Esophagus mucosa (tissue), 1 donor: ENCODE data around the gene IL7R. TPM values are rescaled to one million over a fixed set of nuclear protein-coding genes. Genes with fewer than 3 reads are reported as not detected.

Experiments
- ATAC-seq: fragments of 200-7000 bp; cut with Tn5 transposase; one replicate; pipeline ENCODE4 v1.9.1; 2020
- total RNA-seq: library from RNA; stranded (reverse); gene quantifications from one replicate; pipeline ENCODE4 v1.2.4, GENCODE V29; 2023
- donor health status: DM: yes; HTN: yes; CAD: no.

Gene IL7R
- total RNA-seq: 1.7 TPM

- ATAC-seq: peak; percentile 28
Observed at GRCh38 chr5:35856765-35857351, at the start of gene IL7R. TSS of gene IL7R (plus strand) at chr5:35856891. CDS start at chr5:35856978, 87 bp downstream.

DNA sequence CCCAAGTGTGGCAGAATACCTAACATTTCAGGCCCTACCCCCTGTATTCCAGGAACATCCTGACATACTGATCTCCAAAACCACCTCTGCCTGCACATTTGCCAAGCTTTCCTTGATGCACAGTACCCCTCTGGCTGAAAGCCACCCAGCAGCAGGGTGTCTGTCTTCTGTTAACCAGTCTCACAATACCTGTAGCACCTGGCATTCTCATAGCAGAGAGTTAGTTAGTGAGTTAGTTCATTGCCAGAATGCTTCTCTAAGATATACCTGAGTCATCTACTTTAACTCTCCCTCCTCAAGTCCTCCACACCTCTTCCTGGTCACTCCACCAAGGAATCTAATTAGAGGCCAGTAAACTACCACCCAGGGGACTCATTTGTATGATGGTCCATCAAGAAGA lies 46.1 kb upstream of the IL7R start:
- no peak for ATAC-seq

DNA sequence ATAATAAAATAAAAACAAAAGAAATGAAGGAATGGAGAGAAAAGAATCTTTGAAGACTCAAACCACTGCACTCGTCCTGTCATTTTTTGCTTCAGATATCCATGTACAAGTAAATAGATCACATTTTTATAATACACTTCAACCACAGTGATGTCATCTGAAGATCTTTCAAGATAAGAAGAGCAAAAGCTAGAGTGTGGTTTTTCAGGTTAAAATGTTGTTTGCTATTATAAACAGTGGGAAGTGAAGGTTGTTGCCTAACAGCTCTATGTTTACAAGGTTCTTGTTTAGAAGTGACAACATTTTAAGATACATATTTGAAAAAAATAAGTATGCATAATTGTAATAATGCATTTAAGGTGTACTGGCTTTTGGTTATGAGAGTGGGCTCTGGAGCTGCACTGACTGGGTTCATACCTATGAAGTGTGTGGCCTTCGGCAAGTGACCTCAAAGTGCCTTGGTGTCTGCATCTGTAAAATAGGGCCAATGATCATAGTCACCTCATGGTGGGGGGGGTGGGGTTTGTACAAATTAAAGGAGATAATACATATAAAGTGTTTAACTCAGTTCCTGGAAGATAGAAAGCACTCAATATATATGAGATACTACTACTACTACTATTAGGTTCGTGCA lies 45.5 kb upstream of the IL7R start:
- ATAC-seq: no peak

GRCh38 chr5:35813521-35813920 lies 43.2 kb upstream of the IL7R start:
- ATAC-seq: no peak

DNA sequence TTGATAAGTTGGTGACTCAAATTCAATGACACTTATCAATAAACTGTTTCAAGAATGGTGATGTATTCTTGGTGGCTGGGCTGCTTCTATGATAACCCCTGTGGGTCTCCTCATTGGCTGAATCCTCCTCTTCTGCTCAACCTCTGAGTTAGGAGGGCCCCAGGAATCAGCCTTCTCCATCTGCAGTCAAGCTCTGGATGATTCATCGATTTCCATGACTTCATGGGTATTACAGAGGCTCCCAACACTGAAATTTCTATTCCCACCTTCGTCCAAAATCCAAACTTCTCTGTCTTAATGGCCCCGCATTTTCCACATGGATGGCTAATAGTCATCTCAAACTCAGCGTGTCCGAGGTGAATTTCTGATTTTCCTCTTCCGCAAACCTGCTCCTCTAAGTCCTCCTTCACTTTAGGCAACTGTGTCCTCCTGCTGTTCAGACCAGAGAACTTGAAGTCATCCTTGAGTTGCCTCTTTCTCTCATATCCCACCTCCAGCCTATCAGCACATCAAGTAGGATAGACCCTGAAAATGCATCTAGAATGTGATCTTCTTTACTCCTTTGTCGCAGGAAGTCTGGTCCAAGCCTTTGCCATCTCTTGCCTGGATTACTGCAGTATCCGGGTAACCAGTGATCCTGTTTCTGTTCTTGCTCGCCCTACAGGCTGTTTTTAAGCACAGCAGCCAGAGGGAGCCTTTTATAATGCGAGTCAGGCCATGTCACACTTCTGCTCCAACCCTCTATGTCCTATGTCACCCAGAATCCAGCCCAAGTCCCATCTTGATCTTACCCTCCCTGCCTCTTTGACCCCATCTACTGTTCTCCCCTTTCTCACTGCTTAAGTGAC lies 41.4 kb upstream of the IL7R start:
- ATAC-seq: peak; percentile 20

- ATAC-seq: no peak
Observed at GRCh38 chr5:35816881-35817521, 39.7 kb upstream of the IL7R start.

- ATAC-seq: no peak
Observed at GRCh38 chr5:35819026-35819425, 37.7 kb upstream of the IL7R start.

DNA sequence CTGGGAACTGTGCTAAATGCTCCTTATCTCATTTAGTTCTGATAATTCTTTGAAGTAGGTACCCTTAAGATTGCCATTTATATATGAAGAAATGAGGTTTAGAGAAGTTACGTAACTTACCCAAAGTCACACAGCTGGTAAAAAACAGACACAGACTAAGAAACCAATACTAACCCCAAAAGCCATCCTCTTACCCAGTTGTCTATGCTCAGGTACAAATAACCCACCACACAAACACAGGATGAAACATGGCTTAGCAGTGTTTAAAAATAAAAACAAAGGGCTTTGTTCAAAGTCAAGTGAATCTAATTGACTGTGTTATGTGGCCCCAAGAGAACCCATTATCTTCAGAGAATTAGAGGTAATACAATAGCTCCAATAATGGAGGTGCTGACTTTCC lies 37.0 kb upstream of the IL7R start:
- ATAC-seq: no peak

DNA sequence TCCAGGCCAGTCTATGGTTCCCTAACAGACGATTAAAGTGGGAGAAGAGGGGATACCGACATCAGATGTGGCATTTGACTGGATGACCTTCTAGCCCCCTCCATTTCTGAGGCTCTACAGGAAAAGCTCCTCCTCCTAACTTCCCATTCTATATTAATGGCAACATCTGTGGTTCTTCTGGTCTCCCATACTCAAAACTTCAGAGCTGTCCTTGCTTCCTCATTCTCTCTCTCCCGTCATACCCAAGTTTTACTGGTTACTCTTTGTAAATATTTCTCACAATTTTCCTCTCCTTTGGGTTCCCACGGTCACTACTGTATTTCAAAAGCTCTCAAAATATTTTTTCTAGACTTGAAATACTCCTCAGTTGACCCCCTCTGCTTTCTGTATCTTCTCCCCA lies 36.0 kb upstream of the IL7R start:
- ATAC-seq: no peak

GRCh38 chr5:35821513-35821912 lies 35.2 kb upstream of the IL7R start:
- ATAC-seq: no peak

DNA sequence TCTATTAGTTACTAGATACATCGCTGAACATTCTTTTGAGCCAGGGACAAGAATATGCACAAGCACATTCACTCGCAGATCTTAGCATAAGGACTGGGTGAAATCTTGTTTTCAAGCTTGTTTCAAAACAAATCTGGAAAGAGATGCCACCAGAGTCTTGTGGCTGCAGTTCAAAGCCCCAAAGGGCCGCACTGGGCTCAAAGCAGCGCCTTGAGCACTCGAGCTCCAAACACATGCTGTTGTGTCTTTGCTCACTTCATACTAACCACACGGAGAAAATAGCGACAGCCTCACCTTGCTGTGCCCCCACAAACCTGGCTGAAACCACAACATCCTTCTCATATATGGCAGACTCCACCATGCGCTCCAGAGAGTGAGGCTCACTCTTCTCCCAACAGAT lies 34.2 kb upstream of the IL7R start:
- no peak for ATAC-seq

DNA sequence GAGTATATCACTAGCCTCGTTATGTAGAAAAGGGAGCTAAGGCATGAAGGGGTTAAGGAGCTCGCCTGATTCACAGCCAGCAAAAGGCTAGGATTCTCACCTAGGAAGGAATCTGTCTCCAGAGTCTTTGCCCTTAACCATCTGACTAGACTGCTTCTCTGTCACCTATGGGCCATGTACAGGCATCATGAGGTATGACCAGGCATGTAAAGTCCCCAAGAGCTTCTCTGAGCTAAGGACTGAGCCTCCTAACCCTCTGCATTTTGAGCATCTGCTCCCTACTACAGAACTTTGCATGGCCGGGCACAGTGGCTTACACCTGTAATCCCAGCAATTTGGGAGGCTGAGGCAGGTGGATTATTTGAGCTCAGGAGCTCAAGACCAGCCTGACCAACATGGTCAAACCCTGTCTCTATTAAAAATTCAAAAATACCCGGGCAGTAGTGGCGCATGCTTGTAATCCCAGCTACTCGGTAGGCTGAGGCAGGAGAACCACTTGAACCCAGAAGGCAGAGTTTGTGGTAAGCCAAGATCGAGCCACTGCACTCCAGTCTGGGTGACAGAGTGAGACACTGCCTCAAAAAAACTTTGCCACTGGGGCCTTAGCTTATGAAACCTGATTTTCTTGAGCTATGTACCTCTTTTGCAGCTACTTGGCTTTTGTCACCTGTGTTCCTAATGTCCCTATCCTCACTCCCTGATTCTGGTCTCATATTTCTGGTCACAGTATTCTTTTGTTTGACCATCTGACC lies 33.2 kb upstream of the IL7R start:
- ATAC-seq: no peak

DNA sequence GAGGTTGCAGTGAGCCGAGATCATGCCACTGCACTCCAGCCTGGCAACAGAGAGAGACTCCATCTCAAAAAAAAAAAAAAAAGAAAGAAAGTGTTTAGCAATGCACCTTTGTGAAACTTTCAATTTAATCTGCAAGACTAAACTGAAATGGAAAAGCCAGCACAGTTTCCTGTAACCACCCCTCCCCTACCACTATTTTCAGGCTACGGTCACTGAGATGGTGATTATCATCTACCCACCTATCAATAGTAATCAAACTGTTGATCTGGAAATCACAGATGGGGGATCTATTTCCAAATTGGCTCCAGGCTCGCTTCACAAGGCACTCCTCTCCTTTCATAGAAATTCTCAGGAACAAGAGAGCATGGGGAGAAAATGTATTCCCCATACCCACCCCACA lies 30.6 kb upstream of the IL7R start:
- ATAC-seq: no peak

GRCh38 chr5:35826554-35826953 lies 30.1 kb upstream of the IL7R start:
- no peak for ATAC-seq

GRCh38 chr5:35828082-35828598 lies 28.6 kb upstream of the IL7R start:
- ATAC-seq: no peak

DNA sequence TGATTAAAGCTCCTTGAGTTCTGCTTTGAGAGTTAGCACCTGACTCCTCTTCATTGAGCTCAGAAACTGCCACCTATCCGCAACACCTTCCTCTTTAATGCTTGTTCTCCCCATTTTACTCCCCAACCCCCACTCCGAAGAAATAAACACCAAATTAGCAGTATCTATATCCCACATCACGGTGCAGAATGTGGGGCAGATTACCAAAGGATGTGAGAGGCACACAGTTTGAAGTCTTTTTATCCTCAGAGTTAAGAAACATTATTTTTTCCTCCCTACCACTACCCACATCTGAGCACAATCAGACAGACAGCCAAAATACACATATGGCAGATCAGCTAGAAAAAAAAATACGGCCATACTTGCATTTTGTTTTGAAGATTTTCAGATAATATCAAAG lies 26.1 kb upstream of the IL7R start:
- ATAC-seq: no peak

DNA sequence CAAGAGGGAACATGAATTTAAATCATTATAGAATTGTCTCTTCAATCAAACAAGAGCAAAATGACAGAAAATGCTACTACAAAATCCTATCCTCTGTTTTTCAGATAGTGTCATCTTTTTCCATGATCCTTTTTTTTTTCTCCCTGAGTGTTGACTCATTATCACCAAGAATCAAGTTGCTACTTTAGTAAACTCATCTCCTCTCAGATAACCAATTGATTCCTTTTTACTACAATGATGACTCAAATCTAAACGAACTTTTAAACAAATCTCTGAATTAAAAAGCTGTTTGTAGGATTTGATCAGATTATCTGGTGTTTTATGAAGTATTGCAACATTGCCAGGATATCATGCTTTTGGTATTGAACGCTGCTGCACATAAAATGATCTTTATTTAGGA lies 23.9 kb upstream of the IL7R start:
- no peak for ATAC-seq

DNA sequence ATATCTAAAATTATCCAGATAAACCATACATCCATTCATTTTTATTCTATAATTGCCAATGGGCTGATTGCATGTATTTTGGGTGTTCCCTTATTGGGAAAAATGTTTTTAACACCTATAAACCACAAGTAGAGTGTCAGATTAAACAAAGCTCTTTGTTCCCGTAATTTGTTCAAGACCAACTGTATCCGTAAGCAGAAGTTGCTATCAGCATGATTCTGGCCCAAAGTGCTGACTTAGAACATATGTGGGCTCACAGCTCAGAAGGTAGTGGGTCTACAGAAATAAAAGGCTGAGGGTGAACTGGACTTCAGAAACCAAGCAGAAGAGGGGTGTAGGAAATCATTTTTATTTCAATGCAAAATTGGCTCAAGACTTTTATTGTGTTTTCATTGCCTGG lies 23.5 kb upstream of the IL7R start:
- no peak for ATAC-seq

DNA sequence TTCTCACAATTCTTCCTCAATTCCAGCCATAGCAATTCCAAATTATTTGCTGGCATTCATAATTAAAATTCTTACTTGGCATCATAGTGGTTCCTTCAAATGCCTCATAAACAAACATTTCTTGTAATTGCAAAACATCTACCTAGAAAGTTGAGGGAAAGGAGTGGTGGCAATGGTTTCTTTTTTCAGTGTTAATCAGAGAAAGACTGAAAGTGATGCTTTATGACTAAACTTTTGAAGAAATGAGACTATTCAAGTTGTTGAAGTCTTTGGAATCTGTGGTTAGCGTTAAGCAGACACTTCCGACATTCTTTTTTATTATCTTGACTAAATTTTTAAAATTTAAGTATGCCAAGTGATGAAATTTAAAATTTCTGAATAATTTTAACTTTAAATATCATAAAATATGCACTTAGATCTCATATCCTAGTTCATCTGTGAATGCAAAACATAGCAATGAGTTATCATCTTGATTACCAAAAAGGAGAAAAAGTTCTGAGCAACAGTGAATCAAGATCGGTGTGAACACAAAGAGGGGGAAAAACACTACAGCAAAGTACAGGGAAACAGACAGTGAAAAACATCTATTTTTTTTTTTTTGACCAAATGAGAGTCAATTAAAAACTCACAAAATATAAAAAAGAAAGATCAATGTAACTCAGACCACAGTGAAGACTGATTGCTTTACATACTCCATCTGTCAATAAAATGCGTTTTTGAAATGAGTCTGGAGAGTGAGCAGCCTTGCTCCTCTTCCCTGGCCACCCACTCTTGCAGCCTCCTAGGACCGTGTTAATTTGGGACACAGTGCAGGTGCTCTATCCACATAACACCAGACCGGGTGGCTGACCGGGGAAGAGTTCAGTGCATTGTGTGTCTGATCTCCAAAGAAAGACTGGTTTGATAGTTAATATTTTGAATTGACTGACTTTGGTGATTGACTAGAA lies 20.6 kb upstream of the IL7R start:
- ATAC-seq: no peak

DNA sequence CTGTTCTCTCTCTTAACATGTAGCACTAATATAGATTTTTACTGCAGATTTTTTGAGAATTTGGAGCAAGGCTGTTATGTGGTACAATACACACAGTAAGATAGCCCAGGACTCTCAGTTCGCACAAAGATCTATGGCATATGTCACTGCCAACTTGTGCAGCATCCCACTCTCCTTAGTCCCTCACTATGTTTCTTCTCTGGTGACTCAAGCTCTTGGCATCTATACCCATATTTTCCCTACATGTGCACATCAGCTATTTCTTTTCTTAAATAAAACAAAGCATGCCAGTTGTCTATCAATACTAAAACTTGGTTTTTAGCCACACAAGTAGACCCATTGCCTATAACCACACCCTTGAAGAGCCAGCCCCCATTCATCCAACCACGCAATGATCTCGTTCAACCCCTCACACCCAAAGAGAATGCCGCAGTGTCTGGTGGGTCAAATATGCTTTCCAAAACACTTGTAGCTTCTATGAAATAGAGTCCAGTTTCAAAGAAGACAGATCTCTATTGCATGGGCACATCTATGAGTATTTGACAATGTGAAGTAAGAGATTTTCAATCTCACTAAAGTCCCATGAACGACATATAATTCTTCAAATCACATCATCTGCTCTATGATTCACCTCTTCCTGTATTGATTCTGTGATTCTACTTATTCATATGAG lies 18.2 kb upstream of the IL7R start:
- ATAC-seq: no peak

DNA sequence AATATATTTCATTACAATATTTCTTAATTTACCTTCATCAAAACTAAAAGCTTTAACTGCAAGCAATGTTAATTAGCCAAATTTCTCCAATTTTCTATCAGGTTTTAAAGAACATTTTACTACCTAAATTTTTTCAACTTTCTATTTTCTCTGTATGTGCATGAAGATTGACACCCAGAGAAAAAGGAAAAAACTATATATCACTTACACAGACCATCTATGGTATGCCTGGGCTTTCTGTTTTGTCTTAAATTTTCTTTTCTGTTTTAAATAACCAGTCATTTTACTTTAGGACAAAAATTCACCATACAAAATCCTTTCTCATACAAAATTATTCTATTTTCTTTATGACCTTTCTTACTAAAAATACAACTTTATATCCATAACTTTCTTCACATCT lies 13.8 kb upstream of the IL7R start:
- no peak for ATAC-seq
